Kidney epithelial cell (primary cell): ENCODE data around the gene PARL. TPM values are rescaled to one million over a fixed set of nuclear protein-coding genes. Genes with fewer than 3 reads are reported as not detected.

Experiments
- DNase-seq: peaks from one replicate; pipeline ENCODE4 v3.0.0-alpha.2; 2010; ENCODE audit warnings: low read depth
- H3K27me3 ChIP-seq: 2 replicates; pipeline ENCODE4 v1.6.0; 2011; ENCODE audit warnings: low read length; ENCODE audit not compliant: control insufficient read depth, insufficient read depth
- H3K36me3 ChIP-seq: 2 replicates; pipeline ENCODE4 v1.5.1; 2011; ENCODE audit warnings: low read length; ENCODE audit not compliant: control insufficient read depth, insufficient read depth
- H3K4me3 ChIP-seq: 2 replicates; pipeline ENCODE4 v1.5.1; 2011; ENCODE audit warnings: low read depth, mild to moderate bottlenecking, control low read depth, low read length
- CTCF ChIP-seq: IDR thresholded peaks from 2 replicates; pipeline ENCODE4 v1.5.1; 2011; ENCODE audit warnings: mild to moderate bottlenecking, moderate library complexity, low read length, control low read depth, inconsistent platforms; ENCODE audit not compliant: insufficient read depth, poor library complexity, severe bottlenecking
- total RNA-seq: library from RNA; depleted of rRNA; stranded (reverse); fragments of >200 nt; gene quantifications from 2 replicates; pipeline ENCODE4 v1.2.3, GENCODE V29; 2015

PARL gene
- total RNA-seq, 1 donor from 2014 or later: 45.3 TPM

- Histone ChIP-seq H3K4me3 (no peak overlapping the region), H3K27me3 (no peaks in the 10 kb centered on the region), H3K36me3 (no peaks in the 10 kb centered on the region)
- DNase-seq: no peak
- TF ChIP-seq CTCF: no peak
Observed at GRCh38 chr3:183816681-183817510, 67.8 kb downstream of the PARL start.

- no peak for DNase-seq
- TF ChIP-seq CTCF: no peak
- no peak overlapping the region for H3K4me3 ChIP-seq
- H3K36me3 ChIP-seq: no peaks in the 10 kb centered on the region
- H3K27me3 ChIP-seq: no peaks in the 10 kb centered on the region
Observed at GRCh38 chr3:183815951-183816475, 68.7 kb downstream of the PARL start.

GRCh38 chr3:183815563-183815940, 69.1 kb downstream of the PARL start:
- H3K27me3 ChIP-seq: no peaks in the 10 kb centered on the region

GRCh38 chr3:183814240-183814639, 70.4 kb downstream of the PARL start:
- TF ChIP-seq CTCF: no peak

More at GRCh38 chr3:183815563-183815940, 69.1 kb downstream of the PARL start:
- no peak for DNase-seq
- no peak overlapping the region for H3K4me3 ChIP-seq
- TF ChIP-seq CTCF: no peak
- H3K36me3 ChIP-seq: peaks cover 1% of the 10 kb centered on the region

GRCh38 chr3:183812761-183813445, 71.8 kb downstream of the PARL start:
- Histone ChIP-seq H3K27me3 (no peaks in the 10 kb centered on the region), H3K4me3 (no peak overlapping the region), H3K36me3 (peaks cover 4% of the 10 kb centered on the region)
- no peak for DNase-seq
- no peak for TF ChIP-seq CTCF

More at GRCh38 chr3:183814240-183814639, 70.4 kb downstream of the PARL start:
- Histone ChIP-seq H3K36me3 (peaks cover 2% of the 10 kb centered on the region), H3K4me3 (no peak overlapping the region), H3K27me3 (no peaks in the 10 kb centered on the region)
- no peak for DNase-seq
